ELR (cell line): ENCODE measurements around the gene ZFPL1.
A peak's percentile ranks its signal among the peaks of the same experiment; 100 is the strongest.

ENCODE experiments used
- DNase-seq: peaks from one replicate; pipeline ENCODE4 v3.0.0-alpha.2; 2015; ENCODE audit warnings: low read depth

Gene ZFPL1

DNA sequence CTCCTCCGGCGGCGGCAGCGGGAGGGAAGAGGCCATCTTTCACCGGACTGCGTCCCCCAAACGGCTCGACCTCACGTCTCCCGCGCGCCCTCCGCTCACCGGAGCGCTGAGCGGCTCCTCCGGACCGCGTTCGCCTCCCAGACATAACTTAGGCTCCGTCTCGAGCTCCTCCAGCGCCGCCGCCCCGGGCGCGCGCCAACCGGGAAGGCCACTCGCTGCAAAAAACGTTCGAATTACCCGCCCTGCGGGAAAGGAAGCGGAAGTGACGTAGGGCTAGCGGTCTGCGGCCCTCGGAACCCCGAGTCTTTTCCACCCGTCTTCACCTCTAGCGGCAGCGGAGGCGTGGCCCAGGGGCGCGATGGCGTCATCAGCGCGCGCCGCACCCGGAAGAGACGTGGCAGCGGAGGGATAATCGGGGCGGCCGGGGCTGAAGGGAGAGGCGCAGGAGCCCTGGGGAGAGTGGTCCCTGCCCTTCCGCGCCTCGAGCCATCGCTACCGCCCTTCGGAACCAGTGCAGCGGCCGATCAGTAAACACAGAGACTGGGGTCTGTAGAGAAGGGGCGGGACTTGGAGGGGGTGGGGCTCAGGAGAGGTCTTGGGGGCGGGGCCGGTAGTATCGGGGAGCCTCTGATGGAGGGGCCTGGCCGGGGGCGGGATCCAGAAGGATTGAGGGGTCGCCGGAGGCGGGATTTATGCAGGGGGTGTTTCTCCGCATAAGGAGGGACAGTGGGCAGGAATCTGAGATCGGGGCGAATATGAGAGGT is at the start of gene ZFPL1, which contains the start of gene CDCA5:
Gene ZFPL1, plus strand, starts transcription at position 389 of the 764 bp plus-strand sequence. CDS start 477 bp downstream, outside the sequence.
Gene CDCA5, minus strand, starts transcription at position 207 of the 764 bp plus-strand sequence. Its CDS starts 62 bp downstream, at position 145.
- peak; percentile 96 for DNase-seq

GRCh38 chr11:65034423-65034822 is 49.6 kb upstream of the ZFPL1 start:
- DNase-seq: no peak

- no peak for DNase-seq
Measured at GRCh38 chr11:65035579-65035978, 48.4 kb upstream of the ZFPL1 start.

GRCh38 chr11:65036931-65037330 is 47.1 kb upstream of the ZFPL1 start:
- DNase-seq: no peak

- DNase-seq: no peak
Measured at GRCh38 chr11:65040520-65040846, 43.5 kb upstream of the ZFPL1 start.

DNA sequence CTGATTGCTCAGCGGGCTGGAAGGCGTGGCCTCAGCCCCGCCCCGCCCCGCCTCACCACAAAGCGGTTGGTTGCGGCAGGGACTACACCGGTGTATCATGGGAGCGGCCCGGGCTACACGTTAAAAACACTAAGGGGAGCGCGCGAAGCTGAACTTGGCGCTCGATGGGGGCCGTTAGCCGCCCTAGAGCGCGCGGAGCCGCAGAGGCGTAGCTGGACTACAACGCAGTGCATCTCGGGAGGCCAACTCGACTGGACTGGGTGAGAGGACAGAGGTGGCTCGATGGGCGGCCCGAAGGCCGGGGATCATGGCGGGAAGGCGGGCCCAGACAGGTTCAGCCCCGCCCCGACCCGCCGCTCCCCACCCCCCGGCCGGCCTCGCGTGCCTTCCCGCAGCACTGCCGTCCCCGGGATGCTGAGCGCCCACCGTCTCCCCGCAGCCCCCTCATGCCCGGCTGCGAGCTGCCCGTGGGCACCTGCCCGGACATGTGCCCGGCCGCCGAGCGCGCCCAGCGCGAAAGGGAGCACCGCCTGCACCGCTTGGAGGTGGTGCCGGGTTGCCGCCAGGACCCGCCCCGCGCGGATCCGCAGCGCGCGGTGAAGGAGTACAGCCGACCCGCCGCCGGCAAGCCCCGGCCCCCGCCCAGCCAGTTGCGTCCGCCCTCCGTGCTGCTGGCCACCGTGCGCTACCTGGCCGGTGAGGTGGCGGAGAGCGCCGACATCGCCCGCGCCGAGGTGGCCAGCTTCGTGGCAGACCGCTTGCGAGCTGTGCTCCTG is 43.0 kb upstream of the ZFPL1 start, which contains the start of gene SAC3D1:
Gene SAC3D1, plus strand, starts transcription at position 364 of the 776 bp plus-strand sequence. Its CDS starts 83 bp downstream, at position 447.
- peak; percentile 97 for DNase-seq

- no peak for DNase-seq
Measured at GRCh38 chr11:65042891-65043290, 41.1 kb upstream of the ZFPL1 start.

DNA sequence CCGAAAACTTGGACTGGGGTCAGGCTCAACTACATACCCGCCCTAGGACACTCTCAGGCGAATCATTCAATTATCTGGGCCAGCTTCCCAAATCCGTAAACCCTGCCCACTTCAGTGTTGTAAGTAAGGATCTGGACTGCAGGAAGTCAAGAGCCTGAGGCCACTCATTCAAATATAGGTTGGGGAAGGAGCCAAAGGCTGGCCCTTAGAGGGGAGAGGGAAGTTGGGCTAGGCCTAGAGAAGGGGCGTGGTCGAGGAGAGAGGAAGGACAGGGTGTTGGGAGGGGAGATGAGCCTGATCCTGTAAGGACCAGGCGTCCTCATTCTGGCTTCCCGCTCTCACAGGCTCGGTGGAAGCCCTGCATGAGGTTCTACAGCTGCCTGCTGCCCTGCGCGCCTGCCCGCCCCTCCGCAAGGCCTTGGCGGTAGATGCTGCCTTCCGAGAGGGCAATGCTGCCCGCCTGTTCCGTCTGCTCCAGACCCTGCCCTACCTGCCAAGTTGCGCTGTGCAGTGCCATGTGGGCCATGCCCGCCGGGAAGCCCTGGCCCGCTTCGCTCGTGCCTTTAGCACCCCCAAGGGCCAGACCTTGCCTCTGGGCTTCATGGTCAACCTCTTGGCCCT is 40.0 kb upstream of the ZFPL1 start:
- peak; percentile 41 for DNase-seq

DNA sequence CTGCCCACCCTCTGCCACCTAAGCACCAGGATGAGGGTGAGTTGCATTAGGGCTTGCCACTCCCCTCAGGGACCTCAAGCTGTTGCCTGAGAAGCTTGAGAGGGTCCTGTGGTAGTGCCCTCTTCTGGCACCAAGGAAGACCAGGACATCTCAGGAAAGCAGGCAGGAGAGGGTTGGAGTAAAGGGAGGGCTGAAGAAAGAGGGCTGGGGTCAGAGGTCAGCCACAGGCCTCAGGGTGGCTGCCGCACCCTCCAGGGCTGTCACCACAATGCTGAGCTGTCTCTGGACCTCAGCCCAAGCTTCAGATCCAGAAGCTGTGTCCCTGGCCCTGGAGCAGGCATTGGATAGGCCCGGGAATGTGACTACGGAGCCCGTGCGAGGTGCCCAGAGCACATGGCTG is 39.0 kb upstream of the ZFPL1 start:
- DNase-seq: no peak

- DNase-seq: no peak
Measured at GRCh38 chr11:65045728-65046127, 38.3 kb upstream of the ZFPL1 start.

DNA sequence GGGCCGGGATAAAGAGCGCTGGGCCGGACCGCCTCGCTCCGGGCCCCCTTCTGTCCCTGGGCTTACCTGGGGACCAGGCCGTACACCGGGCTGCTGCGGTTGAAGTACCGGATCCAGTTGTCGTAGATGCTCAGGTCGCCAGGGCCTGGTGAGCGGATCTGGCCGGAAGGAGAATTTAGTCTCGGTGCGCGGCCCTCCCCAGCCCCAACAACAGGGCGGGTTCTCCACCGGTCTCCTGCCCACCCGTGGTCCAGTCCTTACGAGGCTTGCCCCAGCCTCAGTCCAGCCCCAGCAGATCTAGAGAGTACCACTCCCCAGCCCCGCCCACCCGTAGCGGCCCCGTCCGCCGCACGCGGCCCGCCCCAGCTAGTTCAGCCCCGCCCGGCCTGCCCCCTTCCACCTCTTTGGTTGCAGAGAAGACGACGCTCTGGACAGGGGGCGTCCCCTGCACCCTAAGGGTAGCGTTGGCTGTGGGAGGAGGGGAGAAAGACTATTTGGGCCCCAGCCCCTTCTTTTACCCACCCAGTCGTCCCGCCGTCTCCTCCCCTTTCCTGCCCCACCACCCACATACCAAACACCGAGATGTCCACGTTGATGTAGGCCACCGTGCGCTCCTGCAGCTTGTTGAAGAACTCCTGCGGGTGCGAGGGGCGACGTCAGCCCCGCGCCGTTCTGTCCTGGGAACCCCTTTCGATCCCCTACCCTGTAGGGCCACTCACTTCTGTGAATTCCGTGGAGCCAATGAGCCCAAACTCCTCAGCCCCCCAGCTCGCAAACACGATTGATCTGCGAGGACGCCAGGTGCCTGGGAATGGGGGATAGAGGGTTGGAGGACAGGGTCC is 36.2 kb upstream of the ZFPL1 start:
- DNase-seq: no peak

- no peak for DNase-seq
Measured at GRCh38 chr11:65051398-65051858, 32.6 kb upstream of the ZFPL1 start.

GRCh38 chr11:65053827-65054508 is 30.1 kb upstream of the ZFPL1 start:
- DNase-seq: no peak

- no peak for DNase-seq
Measured at GRCh38 chr11:65055538-65055937, 28.5 kb upstream of the ZFPL1 start.

GRCh38 chr11:65056999-65057398 is 27.0 kb upstream of the ZFPL1 start:
- no peak for DNase-seq

- no peak for DNase-seq
Measured at GRCh38 chr11:65057526-65057925, 26.5 kb upstream of the ZFPL1 start.

- no peak for DNase-seq
Measured at GRCh38 chr11:65058012-65058411, 26.0 kb upstream of the ZFPL1 start.

DNA sequence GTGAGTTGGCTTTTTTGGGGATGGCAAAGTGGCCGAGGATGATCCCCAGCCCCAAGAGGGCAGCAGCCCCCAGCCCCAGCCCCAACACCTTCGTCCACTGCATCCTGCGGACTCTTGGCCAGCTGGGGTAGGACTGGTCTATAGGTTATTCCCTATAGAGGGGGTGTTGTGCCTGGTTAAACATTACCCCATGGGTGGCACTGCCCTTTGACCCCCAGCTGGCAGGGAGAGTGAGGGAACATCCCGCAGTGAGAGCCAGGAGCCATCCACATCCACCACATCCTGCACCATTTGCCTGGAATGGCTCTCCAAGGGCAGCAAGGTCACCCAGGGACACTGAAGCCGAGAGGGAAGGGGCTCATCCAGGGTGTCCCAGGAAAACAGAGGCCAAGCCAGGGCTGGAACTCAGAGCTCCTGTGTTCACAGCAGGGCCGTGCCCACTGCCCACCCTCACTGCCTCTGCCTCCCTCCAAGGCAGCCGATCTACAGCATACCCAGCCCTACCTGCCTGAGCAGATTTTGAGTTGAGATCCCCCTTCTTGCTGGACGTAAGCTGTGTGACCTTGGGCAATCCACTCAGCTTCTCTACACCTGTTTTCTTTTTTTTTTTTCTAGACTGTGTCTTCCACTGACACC is 25.5 kb upstream of the ZFPL1 start, which contains the start of gene NAALADL1:
Gene NAALADL1, minus strand, starts transcription at position 135 of the 636 bp plus-strand sequence. Its CDS starts 32 bp downstream, at position 103.
- DNase-seq: no peak

- no peak for DNase-seq
Measured at GRCh38 chr11:65059523-65059922, 24.5 kb upstream of the ZFPL1 start.
